Measurements from ENCODE around the gene RP9. TPM values are rescaled to one million over a fixed set of nuclear protein-coding genes. Genes with fewer than 3 reads are reported as not detected.

RP9 gene
- total RNA-seq, 2 donors from 2014 or later: 15.0 to 18.0 TPM

GRCh38 chr7:33109758-33110238, 594 bp upstream of the RP9 start:
- no peaks in the 10 kb centered on the region for H3K27me3 ChIP-seq (ENCODE audit: control insufficient read depth, insufficient read depth, low read length, poor library complexity, severe bottlenecking)
- DNase-seq: no peak
- no peaks in the 10 kb centered on the region for H3K9me3 ChIP-seq (ENCODE audit: control insufficient read depth, low read length)
- Mint-ChIP-seq H3K9me3 (no peaks in the 10 kb centered on the region), H3K36me3 (ENCODE audit: low read depth) (no peaks in the 10 kb centered on the region), H3K27me3 (ENCODE audit: insufficient read depth) (peaks cover 20% of the 10 kb centered on the region), H3K4me1 (peaks cover 26% of the 10 kb centered on the region), H3K4me3 (peak overlapping the region; percentile 76), H3K27ac (no peak overlapping the region)
- peaks cover 7% of the 10 kb centered on the region for H3K4me1 ChIP-seq (ENCODE audit: control insufficient read depth, insufficient read depth, low read length)
- no peak for TF ChIP-seq CTCF (conservative IDR thresholded peaks at IDR 0.05)
- H3K36me3 ChIP-seq (ENCODE audit: control insufficient read depth, insufficient read depth, low read length): peaks cover 1% of the 10 kb centered on the region
- peak overlapping the region; percentile 77 for H3K4me3 ChIP-seq (ENCODE audit: low read length)
- peak overlapping the region; percentile 25 for H3K9ac ChIP-seq (ENCODE audit: extremely low read depth, low read length, poor library complexity, severe bottlenecking)
- 53% methylated on average over 9 to 11 of the region's 11 CpGs for WGBS, 2 experiments (ENCODE audit: insufficient coverage in 1 of 2, insufficient read length in 1 of 2)
- H3K27ac ChIP-seq (ENCODE audit: low read depth, low read length): no peak overlapping the region

- peak overlapping the region; percentile 75 for H3K9ac ChIP-seq (ENCODE audit: extremely low read depth, low read length, poor library complexity, severe bottlenecking)
- H3K36me3 Mint-ChIP-seq (ENCODE audit: low read depth): peaks cover 2% of the 10 kb centered on the region
- peaks cover 26% of the 10 kb centered on the region for H3K4me1 Mint-ChIP-seq
- H3K4me3 ChIP-seq (ENCODE audit: low read length): peak overlapping the region; percentile 95
- peaks cover 4% of the 10 kb centered on the region for H3K36me3 ChIP-seq (ENCODE audit: control insufficient read depth, insufficient read depth, low read length)
- no peaks in the 10 kb centered on the region for H3K9me3 Mint-ChIP-seq
- peak; percentile 36 for TF ChIP-seq CTCF (conservative IDR thresholded peaks at IDR 0.05)
- peaks cover 7% of the 10 kb centered on the region for H3K4me1 ChIP-seq (ENCODE audit: control insufficient read depth, insufficient read depth, low read length)
- WGBS, 2 experiments (ENCODE audit: insufficient coverage in 1 of 2, insufficient read length in 1 of 2): 0 to 2% methylated on average over 3 to 10 of the region's 10 CpGs
- peak overlapping the region; percentile 77 for H3K27ac ChIP-seq (ENCODE audit: low read depth, low read length)
- H3K9me3 ChIP-seq (ENCODE audit: control insufficient read depth, low read length): no peaks in the 10 kb centered on the region
- peak overlapping the region; percentile 76 for H3K4me3 Mint-ChIP-seq
- H3K27ac Mint-ChIP-seq: peak overlapping the region; percentile 86
- H3K27me3 Mint-ChIP-seq (ENCODE audit: insufficient read depth): peaks cover 13% of the 10 kb centered on the region
- no peaks in the 10 kb centered on the region for H3K27me3 ChIP-seq (ENCODE audit: control insufficient read depth, insufficient read depth, low read length, poor library complexity, severe bottlenecking)
- DNase-seq: no peak
These were observed 625 bp downstream of the RP9 start for GRCh38 chr7:33108554-33109004.

GRCh38 chr7:33107136-33108066, 1.8 kb downstream of the RP9 start:
- peak overlapping the region; percentile 76 for H3K4me3 Mint-ChIP-seq
- DNase-seq: peak; percentile 86
- Histone ChIP-seq H3K9me3 (ENCODE audit: control insufficient read depth, low read length) (no peaks in the 10 kb centered on the region), H3K4me3 (ENCODE audit: low read length) (peak overlapping the region; percentile 95), H3K4me1 (ENCODE audit: control insufficient read depth, insufficient read depth, low read length) (peaks cover 7% of the 10 kb centered on the region), H3K9ac (ENCODE audit: extremely low read depth, low read length, poor library complexity, severe bottlenecking) (no peak overlapping the region), H3K27ac (ENCODE audit: low read depth, low read length) (no peak overlapping the region), H3K27me3 (ENCODE audit: control insufficient read depth, insufficient read depth, low read length, poor library complexity, severe bottlenecking) (no peaks in the 10 kb centered on the region), H3K36me3 (ENCODE audit: control insufficient read depth, insufficient read depth, low read length) (peaks cover 11% of the 10 kb centered on the region)
- TF ChIP-seq CTCF (conservative IDR thresholded peaks at IDR 0.05): peak; percentile 74
- H3K27ac Mint-ChIP-seq: peak overlapping the region; percentile 86
- peaks cover 8% of the 10 kb centered on the region for H3K27me3 Mint-ChIP-seq (ENCODE audit: insufficient read depth)
- no peaks in the 10 kb centered on the region for H3K9me3 Mint-ChIP-seq
- H3K36me3 Mint-ChIP-seq (ENCODE audit: low read depth): peaks cover 13% of the 10 kb centered on the region
- 36 to 58% methylated on average over 4 to 7 of the region's 7 CpGs for WGBS, 2 experiments (ENCODE audit: insufficient coverage in 1 of 2, insufficient read length in 1 of 2)
- H3K4me1 Mint-ChIP-seq: peaks cover 25% of the 10 kb centered on the region

Data from endodermal cell (in vitro differentiated cells).